ENCODE data around the gene PPP2R2C.

The PPP2R2C gene

GRCh38 chr4:6333301-6334202 lies 138.9 kb downstream of the PPP2R2C start:
- H3K4me3 ChIP-seq (ENCODE audit: low read depth, low read length): no peak overlapping the region

GRCh38 chr4:6332669-6333050 lies 139.8 kb downstream of the PPP2R2C start:
- H3K4me3 ChIP-seq (ENCODE audit: low read depth, low read length): no peak overlapping the region

GRCh38 chr4:6332042-6332668 lies 140.3 kb downstream of the PPP2R2C start:
- no peak overlapping the region for H3K4me3 ChIP-seq (ENCODE audit: low read depth, low read length)

GRCh38 chr4:6331468-6331867 lies 140.9 kb downstream of the PPP2R2C start:
- H3K4me3 ChIP-seq (ENCODE audit: low read depth, low read length): no peak overlapping the region

- H3K4me3 ChIP-seq (ENCODE audit: low read depth, low read length): no peak overlapping the region
Measured at GRCh38 chr4:6331018-6331417, 141.4 kb downstream of the PPP2R2C start.

GRCh38 chr4:6330384-6330767 lies 142.0 kb downstream of the PPP2R2C start:
- H3K4me3 ChIP-seq (ENCODE audit: low read depth, low read length): no peak overlapping the region

GRCh38 chr4:6329478-6330383 lies 142.7 kb downstream of the PPP2R2C start:
- no peak overlapping the region for H3K4me3 ChIP-seq (ENCODE audit: low read depth, low read length)

- H3K4me3 ChIP-seq (ENCODE audit: low read depth, low read length): no peak overlapping the region
Measured at GRCh38 chr4:6328526-6328925, 143.9 kb downstream of the PPP2R2C start.

GRCh38 chr4:6327220-6327917 lies 145.0 kb downstream of the PPP2R2C start:
- H3K4me3 ChIP-seq (ENCODE audit: low read depth, low read length): no peak overlapping the region

GRCh38 chr4:6326312-6327060 lies 145.9 kb downstream of the PPP2R2C start:
- H3K4me3 ChIP-seq (ENCODE audit: low read depth, low read length): no peak overlapping the region

GRCh38 chr4:6325788-6326290 lies 146.6 kb downstream of the PPP2R2C start:
- H3K4me3 ChIP-seq (ENCODE audit: low read depth, low read length): no peak overlapping the region

- no peak overlapping the region for H3K4me3 ChIP-seq (ENCODE audit: low read depth, low read length)
Measured at GRCh38 chr4:6324999-6325787, 147.2 kb downstream of the PPP2R2C start.

GRCh38 chr4:6324461-6324998 lies 147.9 kb downstream of the PPP2R2C start:
- H3K4me3 ChIP-seq (ENCODE audit: low read depth, low read length): no peak overlapping the region

- no peak overlapping the region for H3K4me3 ChIP-seq (ENCODE audit: low read depth, low read length)
Measured at GRCh38 chr4:6322761-6323566, 149.4 kb downstream of the PPP2R2C start.

- no peak overlapping the region for H3K4me3 ChIP-seq (ENCODE audit: low read depth, low read length)
Measured at GRCh38 chr4:6322067-6322760, 150.2 kb downstream of the PPP2R2C start.

- H3K4me3 ChIP-seq (ENCODE audit: low read depth, low read length): no peak overlapping the region
Measured at GRCh38 chr4:6321361-6321760, 151.1 kb downstream of the PPP2R2C start.

- no peak overlapping the region for H3K4me3 ChIP-seq (ENCODE audit: low read depth, low read length)
Measured at GRCh38 chr4:6320663-6321062, 151.8 kb downstream of the PPP2R2C start.
